RWPE2 (cell line): ENCODE measurements around the gene CST4.
A peak's percentile ranks its signal among the peaks of the same experiment; 100 is the strongest.
"Not testable (repeated sequence)": the region's sequence is repeated elsewhere in the genome, so short reads cannot be mapped to it uniquely, and the experiment has no call there.

Experiments used
- ATAC-seq: fragments of 200-7000 bp; cut with Tn5 transposase; 3 replicates; pipeline ENCODE4 v1.9.1; 2021; ENCODE audit warnings: low read depth
- DNase-seq: peaks from one replicate; pipeline ENCODE4 v3.0.0-alpha.2; 2020; ENCODE audit warnings: low spot score
- H3K27ac ChIP-seq: fragments of 450-650 bp; 2 replicates; pipeline ENCODE4 v1.5.1; 2017; ENCODE audit warnings: mild to moderate bottlenecking; ENCODE audit not compliant: poor library complexity, severe bottlenecking
- H3K27me3 ChIP-seq: fragments of 250-450 bp; sonication (Bioruptor Pico); 2 replicates; pipeline ENCODE4 v1.5.1; 2021; ENCODE audit warnings: mild to moderate bottlenecking, moderate library complexity; ENCODE audit not compliant: insufficient read depth, poor library complexity, severe bottlenecking
- H3K36me3 ChIP-seq: fragments of 250-450 bp; sonication (Bioruptor Pico); 2 replicates; pipeline ENCODE4 v1.5.1; 2020; ENCODE audit warnings: low read depth, mild to moderate bottlenecking, moderate library complexity
- H3K4me1 ChIP-seq: fragments of 250-450 bp; sonication (Bioruptor Pico); 2 replicates; pipeline ENCODE4 v1.5.1; 2021; ENCODE audit warnings: mild to moderate bottlenecking, moderate library complexity; ENCODE audit not compliant: insufficient read depth, poor library complexity, severe bottlenecking
- H3K4me3 ChIP-seq: fragments of 250-450 bp; sonication (Bioruptor Pico); 2 replicates; pipeline ENCODE4 v1.5.1; 2021; ENCODE audit warnings: mild to moderate bottlenecking, moderate library complexity; ENCODE audit not compliant: severe bottlenecking
- H3K9me3 ChIP-seq: fragments of 250-450 bp; sonication (Bioruptor Pico); 2 replicates; pipeline ENCODE4 v1.5.1; 2021; ENCODE audit warnings: mild to moderate bottlenecking, moderate library complexity; ENCODE audit not compliant: severe bottlenecking
- CTCF ChIP-seq: fragments of 450-650 bp; IDR thresholded peaks from one replicate; pipeline ENCODE4 v1.5.1; 2017; ENCODE audit warnings: mild to moderate bottlenecking, moderate library complexity; ENCODE audit not compliant: poor library complexity, severe bottlenecking

Gene CST4

GRCh38 chr20:23688684-23689398 lies at the start of gene CST4:
TSS of gene CST4 (minus strand) at chr20:23689038. CDS start at chr20:23688969, 69 bp downstream.
- ATAC-seq, H3K4me1 ChIP-seq, H3K36me3 ChIP-seq, DNase-seq, H3K27ac ChIP-seq, H3K27me3 ChIP-seq, H3K4me3 ChIP-seq, H3K9me3 ChIP-seq: not testable (repeated sequence)

GRCh38 chr20:23735391-23735790 lies 46.6 kb upstream of the CST4 start:
- ATAC-seq, H3K27me3 ChIP-seq, H3K4me1 ChIP-seq, H3K4me3 ChIP-seq, H3K9me3 ChIP-seq, DNase-seq, H3K36me3 ChIP-seq, H3K27ac ChIP-seq: not testable (repeated sequence)

DNA sequence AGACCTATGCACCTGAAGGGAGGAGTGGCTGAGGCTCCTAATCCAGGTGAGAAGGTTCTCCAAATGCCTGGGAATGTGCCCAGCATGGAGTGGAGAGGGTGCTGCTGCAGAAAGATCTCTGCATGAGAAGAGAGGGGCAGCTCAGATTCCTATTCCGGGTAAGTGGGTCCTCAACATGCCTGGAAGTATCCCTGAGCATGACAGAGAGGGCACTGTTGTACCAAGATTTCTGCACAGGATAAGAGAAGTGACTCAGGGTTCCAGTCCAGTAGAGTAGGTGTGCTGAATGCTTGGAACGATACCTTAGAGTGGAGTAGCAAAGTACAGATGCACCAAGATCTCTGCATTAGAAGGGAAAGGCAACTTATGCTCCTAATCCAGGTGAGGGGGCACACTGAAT lies 46.1 kb upstream of the CST4 start:
- H3K4me3 ChIP-seq, H3K36me3 ChIP-seq, ATAC-seq, H3K9me3 ChIP-seq, H3K27ac ChIP-seq, H3K4me1 ChIP-seq, H3K27me3 ChIP-seq, DNase-seq: not testable (repeated sequence)

- H3K9me3 ChIP-seq, H3K27me3 ChIP-seq, H3K36me3 ChIP-seq, H3K27ac ChIP-seq, H3K4me1 ChIP-seq, DNase-seq, H3K4me3 ChIP-seq: not testable (repeated sequence)
- ATAC-seq: peak; percentile 31; the same call in 1 of the 3 replicates
These were observed 45.6 kb upstream of the CST4 start for GRCh38 chr20:23734440-23734839.

GRCh38 chr20:23727016-23727415 lies 38.2 kb upstream of the CST4 start:
- no peaks in the 10 kb centered on the region for H3K36me3 ChIP-seq
- H3K27ac ChIP-seq: no peak overlapping the region
- ATAC-seq: no peak
- H3K4me3 ChIP-seq: no peak overlapping the region
- no peak for TF ChIP-seq CTCF
- no peaks in the 10 kb centered on the region for H3K9me3 ChIP-seq
- no peaks in the 10 kb centered on the region for H3K4me1 ChIP-seq
- DNase-seq: no peak
- H3K27me3 ChIP-seq: peaks cover 5% of the 10 kb centered on the region

DNA sequence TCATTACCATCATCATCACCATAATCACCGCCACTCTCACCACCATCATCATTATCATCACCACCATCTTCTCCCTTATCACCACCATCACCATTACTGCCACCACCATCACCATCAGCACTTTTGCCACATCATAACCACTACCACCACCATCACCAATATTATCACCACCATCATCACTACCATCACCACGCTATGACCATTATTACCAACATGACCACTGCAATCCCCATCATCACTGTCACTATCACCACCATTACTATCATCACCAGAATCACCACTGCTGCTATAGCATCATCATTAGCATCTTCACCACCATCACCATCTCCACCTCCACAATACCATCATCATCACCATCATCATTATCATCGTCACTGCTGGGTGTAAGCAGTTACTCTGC lies 36.3 kb upstream of the CST4 start:
- Histone ChIP-seq H3K36me3 (no peaks in the 10 kb centered on the region), H3K27me3 (peaks cover 5% of the 10 kb centered on the region), H3K27ac (no peak overlapping the region), H3K4me1 (no peaks in the 10 kb centered on the region), H3K9me3 (no peaks in the 10 kb centered on the region), H3K4me3 (no peak overlapping the region)
- TF ChIP-seq CTCF: no peak
- ATAC-seq (no peak), DNase-seq (no peak)

- not testable (repeated sequence) for DNase-seq, H3K9me3 ChIP-seq, H3K27me3 ChIP-seq, H3K4me3 ChIP-seq, H3K4me1 ChIP-seq, H3K27ac ChIP-seq, H3K36me3 ChIP-seq
- ATAC-seq: peak; percentile 80
These were observed 34.9 kb upstream of the CST4 start for GRCh38 chr20:23723659-23724307.

DNA sequence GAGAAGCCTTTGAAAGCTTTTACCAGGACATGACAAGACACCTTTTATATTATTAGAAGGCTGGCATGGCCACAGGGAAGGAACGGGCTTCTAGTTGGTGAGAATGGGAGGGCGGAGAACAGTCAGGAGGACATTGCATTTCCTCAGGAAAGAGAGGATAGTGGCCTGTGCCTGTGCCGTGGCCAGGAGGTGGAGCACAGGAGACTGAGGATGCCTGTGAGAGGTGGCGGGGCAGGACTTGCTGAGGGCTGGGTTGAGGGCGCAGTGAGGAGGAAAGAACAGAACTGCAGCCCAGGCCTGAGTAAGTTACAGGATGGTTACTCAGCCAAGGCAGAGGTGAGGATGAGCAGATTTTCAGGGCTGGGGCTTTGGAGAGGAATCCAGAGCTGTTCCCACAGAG lies 34.0 kb upstream of the CST4 start:
- ATAC-seq, DNase-seq: not testable (repeated sequence)

More for the DNA sequence above, 34.0 kb upstream of the CST4 start:
- H3K4me3 ChIP-seq, H3K4me1 ChIP-seq, H3K9me3 ChIP-seq, H3K27ac ChIP-seq, H3K36me3 ChIP-seq, H3K27me3 ChIP-seq: not testable (repeated sequence)
